GM23338 (cell line): ENCODE results near the gene LAPTM5.

ENCODE experiments used
- CTCF ChIP-seq, 2 experiments: fragments of 200-600 bp in 1 of 2; sonication (generic) in 1 of 2; conservative IDR thresholded peaks; 2 replicates each; pipeline versions ENCODE4 v1.5.1 to v1.6.1; 2016 to 2017; ENCODE audit warnings: antibody characterized with exemption in 2 of 2, low read depth in 2 of 2, mild to moderate bottlenecking in 2 of 2, moderate library complexity in 1 of 2
- POLR2AphosphoS5 ChIP-seq: IDR thresholded peaks from 2 replicates; pipeline ENCODE4 v1.6.1; 2016; ENCODE audit warnings: antibody characterized with exemption, low read depth

DNA sequence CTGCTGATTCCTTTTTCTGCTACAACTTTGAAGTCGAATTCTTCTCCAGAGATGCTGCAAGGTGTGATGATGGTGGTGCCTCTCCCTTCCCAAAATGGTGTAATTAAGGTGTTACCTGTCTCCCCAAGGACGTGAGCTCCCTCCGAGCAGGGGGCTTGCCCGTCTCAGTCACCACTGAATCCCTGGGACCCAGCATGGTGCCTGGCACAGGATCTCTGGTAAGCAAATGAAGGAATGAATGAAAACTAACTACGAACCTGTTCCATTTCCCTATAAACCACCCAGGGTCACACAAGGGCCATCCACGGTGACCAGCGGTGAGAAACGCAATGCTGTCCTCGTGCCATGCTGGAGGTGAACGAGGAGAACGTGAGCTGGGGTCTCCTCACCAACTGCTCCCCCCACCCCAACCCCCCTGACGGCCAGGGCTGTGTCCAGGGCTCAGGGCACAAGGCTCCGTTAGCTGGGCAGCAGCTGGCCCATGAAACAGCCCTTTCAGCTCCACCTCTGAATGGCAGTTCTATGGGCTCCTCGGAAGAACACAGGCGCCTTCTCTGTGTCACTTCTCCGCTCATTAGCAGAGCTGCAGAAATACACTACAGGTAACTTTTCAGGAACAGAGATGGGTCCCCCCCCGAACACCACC is 32.0 kb downstream of the LAPTM5 start:
- TF ChIP-seq CTCF (conservative IDR thresholded peaks at IDR 0.05; ENCODE audit: low read depth in 2 of 2) (no peak), POLR2AphosphoS5 (no peak)
